Measurements from ENCODE around the gene FGD4.
A peak's percentile ranks its signal among the peaks of the same experiment; 100 is the strongest.

The FGD4 gene

GRCh38 chr12:32612658-32613614 is 213.6 kb downstream of the FGD4 start:
- no peak overlapping the region for H3K4me3 ChIP-seq (ENCODE audit: low read depth, low read length)
- DNase-seq (ENCODE audit: low read depth), result no peak

GRCh38 chr12:32615441-32615840 is 216.1 kb downstream of the FGD4 start:
- no peak for DNase-seq (ENCODE audit: low read depth)
- no peak overlapping the region for H3K4me3 ChIP-seq (ENCODE audit: low read depth, low read length)

- no peak for DNase-seq (ENCODE audit: low read depth)
- H3K4me3 ChIP-seq (ENCODE audit: low read depth, low read length), result no peak overlapping the region
Measured at GRCh38 chr12:32617534-32617933, 218.2 kb downstream of the FGD4 start.

GRCh38 chr12:32618115-32618514 is 218.8 kb downstream of the FGD4 start:
- no peak for DNase-seq (ENCODE audit: low read depth)
- no peak overlapping the region for H3K4me3 ChIP-seq (ENCODE audit: low read depth, low read length)

- no peak overlapping the region for H3K4me3 ChIP-seq (ENCODE audit: low read depth, low read length)
- no peak for DNase-seq (ENCODE audit: low read depth)
Measured at GRCh38 chr12:32627976-32628375, 228.6 kb downstream of the FGD4 start.

- no peak for DNase-seq (ENCODE audit: low read depth)
Measured at GRCh38 chr12:32641287-32641901, 242.0 kb downstream of the FGD4 start.

GRCh38 chr12:32644431-32644830 is 245.1 kb downstream of the FGD4 start:
- no peak overlapping the region for H3K4me3 ChIP-seq (ENCODE audit: low read depth, low read length)
- no peak for DNase-seq (ENCODE audit: low read depth)

More at GRCh38 chr12:32641287-32641901, 242.0 kb downstream of the FGD4 start:
- H3K4me3 ChIP-seq (ENCODE audit: low read depth, low read length), result no peak overlapping the region

GRCh38 chr12:32647275-32647674 is 247.9 kb downstream of the FGD4 start:
- DNase-seq (ENCODE audit: low read depth), result no peak
- H3K4me3 ChIP-seq (ENCODE audit: low read depth, low read length), result no peak overlapping the region

- no peak for DNase-seq (ENCODE audit: low read depth)
Measured at GRCh38 chr12:32650508-32650907, 251.2 kb downstream of the FGD4 start.

GRCh38 chr12:32651151-32651955 is 252.0 kb downstream of the FGD4 start:
- DNase-seq (ENCODE audit: low read depth), result no peak
- H3K4me3 ChIP-seq (ENCODE audit: low read depth, low read length), result no peak overlapping the region

More at GRCh38 chr12:32650508-32650907, 251.2 kb downstream of the FGD4 start:
- no peak overlapping the region for H3K4me3 ChIP-seq (ENCODE audit: low read depth, low read length)

- no peak for DNase-seq (ENCODE audit: low read depth)
- H3K4me3 ChIP-seq (ENCODE audit: low read depth, low read length), result no peak overlapping the region
Measured at GRCh38 chr12:32651956-32652210, 252.5 kb downstream of the FGD4 start.

- no peak overlapping the region for H3K4me3 ChIP-seq (ENCODE audit: low read depth, low read length)
- no peak for DNase-seq (ENCODE audit: low read depth)
Measured at GRCh38 chr12:32659908-32660440, 260.6 kb downstream of the FGD4 start.

- DNase-seq (ENCODE audit: low read depth), result no peak
- no peak overlapping the region for H3K4me3 ChIP-seq (ENCODE audit: low read depth, low read length)
Measured at GRCh38 chr12:32661706-32662105, 262.3 kb downstream of the FGD4 start.

GRCh38 chr12:32662665-32663064 is 263.3 kb downstream of the FGD4 start:
- no peak overlapping the region for H3K4me3 ChIP-seq (ENCODE audit: low read depth, low read length)
- no peak for DNase-seq (ENCODE audit: low read depth)

- DNase-seq (ENCODE audit: low read depth), result no peak
- no peak overlapping the region for H3K4me3 ChIP-seq (ENCODE audit: low read depth, low read length)
Measured at GRCh38 chr12:32666018-32666417, 266.7 kb downstream of the FGD4 start.

GRCh38 chr12:32669584-32669983 is 270.2 kb downstream of the FGD4 start:
- no peak overlapping the region for H3K4me3 ChIP-seq (ENCODE audit: low read depth, low read length)
- DNase-seq (ENCODE audit: low read depth), result no peak

GRCh38 chr12:32671930-32672780 is 272.8 kb downstream of the FGD4 start:
- H3K4me3 ChIP-seq (ENCODE audit: low read depth, low read length), result no peak overlapping the region
- DNase-seq (ENCODE audit: low read depth), result peak; percentile 27

- peak; percentile 92 for DNase-seq (ENCODE audit: low read depth)
- peak within 1 kb of the TSS; percentile 70 for H3K4me3 ChIP-seq (ENCODE audit: low read depth, low read length)
Measured at GRCh38 chr12:32679091-32679919, 279.9 kb downstream of the FGD4 start, which contains the start of gene DNM1L. TSS of gene DNM1L (plus strand) at chr12:32679301. CDS start at chr12:32679364, 63 bp downstream.

All from skeletal muscle cell (primary cell).